ENCODE results near the gene HACD3. TPM values are rescaled to one million over a fixed set of nuclear protein-coding genes. Genes with fewer than 3 reads are reported as not detected.
A peak's percentile ranks its signal among the peaks of the same experiment; 100 is the strongest.

The HACD3 gene, protein sequence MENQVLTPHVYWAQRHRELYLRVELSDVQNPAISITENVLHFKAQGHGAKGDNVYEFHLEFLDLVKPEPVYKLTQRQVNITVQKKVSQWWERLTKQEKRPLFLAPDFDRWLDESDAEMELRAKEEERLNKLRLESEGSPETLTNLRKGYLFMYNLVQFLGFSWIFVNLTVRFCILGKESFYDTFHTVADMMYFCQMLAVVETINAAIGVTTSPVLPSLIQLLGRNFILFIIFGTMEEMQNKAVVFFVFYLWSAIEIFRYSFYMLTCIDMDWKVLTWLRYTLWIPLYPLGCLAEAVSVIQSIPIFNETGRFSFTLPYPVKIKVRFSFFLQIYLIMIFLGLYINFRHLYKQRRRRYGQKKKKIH
- polyA plus RNA-seq (2012; ENCODE audit: low read depth, missing spikeins), result 23.0 TPM

DNA sequence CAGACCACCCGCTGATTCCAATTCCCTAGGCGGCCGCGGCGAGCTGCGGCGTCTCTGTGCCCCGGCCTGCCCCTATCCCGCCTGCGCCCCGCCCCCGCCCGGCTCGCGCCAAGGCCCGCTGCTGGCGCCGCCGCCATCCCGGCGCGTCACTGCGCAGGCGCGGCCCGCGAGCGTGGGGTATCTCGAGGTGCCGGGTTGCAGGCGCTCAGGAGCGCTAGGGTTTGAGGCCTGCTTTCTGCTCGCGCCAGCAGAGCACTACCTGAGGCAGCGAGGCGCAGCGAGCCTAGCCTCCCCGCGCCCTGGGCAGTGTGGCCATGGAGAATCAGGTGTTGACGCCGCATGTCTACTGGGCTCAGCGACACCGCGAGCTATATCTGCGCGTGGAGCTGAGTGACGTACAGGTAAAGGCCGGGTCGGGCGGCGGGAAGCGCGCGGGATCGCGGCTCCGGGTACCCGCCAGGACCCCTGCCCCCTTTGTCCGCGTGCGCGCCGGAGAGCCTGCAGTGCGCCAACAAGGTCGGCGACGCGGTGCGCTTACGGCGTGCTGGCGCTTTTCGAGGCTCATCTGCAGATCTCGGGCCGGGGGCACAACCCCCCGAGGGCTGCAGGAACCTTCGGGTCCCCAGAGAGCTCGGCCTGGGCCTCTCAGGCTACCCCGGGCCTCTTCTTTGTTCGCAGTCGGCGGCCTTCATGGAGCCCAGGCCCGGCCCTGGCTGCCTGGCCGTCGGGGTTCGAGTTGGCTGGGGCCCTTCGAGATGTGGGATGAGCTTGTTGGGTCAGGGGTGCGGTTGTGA is at the start of gene HACD3:
Gene HACD3, plus strand, starts transcription at position 146 of the 794 bp plus-strand sequence. Its CDS starts 169 bp downstream, at position 315.
- FAIRE-seq, result peak; percentile 96
- TF ChIP-seq POLR2A (IDR thresholded peaks at IDR 0.05; ENCODE audit: low read depth, low read length), result peak; percentile 58; the same call in 1 of the 2 replicates
- TF ChIP-seq POLR2AphosphoS5 (IDR thresholded peaks at IDR 0.05; ENCODE audit: low read depth, low read length), result peak; percentile 66
- TF ChIP-seq PAX5 (IDR thresholded peaks at IDR 0.05; ENCODE audit: insufficient read depth, low read length, severe bottlenecking), result no peak
- TF ChIP-seq TAF1 (IDR thresholded peaks at IDR 0.05; ENCODE audit: low read depth, low read length), result peak; percentile 16; the same call in 1 of the 2 replicates
- no peak for TF ChIP-seq POU2F2 (IDR thresholded peaks at IDR 0.05; ENCODE audit: low read depth, low read length)
- no peak for TF ChIP-seq SPI1 (IDR thresholded peaks at IDR 0.05; ENCODE audit: low read depth, low read length)
- DNase-seq (ENCODE audit: insufficient read length, low spot score), result peak; percentile 95

DNA sequence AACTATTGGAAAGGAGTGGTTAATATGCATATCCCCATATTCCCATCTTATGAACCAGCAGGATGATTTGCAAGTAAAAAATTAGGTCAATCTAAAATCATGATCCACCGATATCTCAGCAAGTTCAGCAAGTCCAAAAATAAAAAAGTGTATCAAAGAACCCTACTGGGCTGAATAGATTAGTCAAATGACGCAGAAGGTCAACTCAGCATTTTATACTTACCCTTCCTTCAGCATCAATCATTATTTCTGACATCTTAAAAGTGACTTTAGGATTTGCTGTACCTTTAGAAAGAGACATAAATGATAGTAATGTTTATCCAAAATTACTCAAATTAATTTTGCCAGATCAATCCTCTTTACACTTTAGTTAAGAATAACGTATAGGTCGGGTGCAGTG is 45.4 kb upstream of the HACD3 start:
- DNase-seq (ENCODE audit: insufficient read length, low spot score), result no peak
- no peak for FAIRE-seq
- TF ChIP-seq POLR2AphosphoS5 (IDR thresholded peaks at IDR 0.05; ENCODE audit: low read depth, low read length), result no peak
- TF ChIP-seq POU2F2 (IDR thresholded peaks at IDR 0.05; ENCODE audit: low read depth, low read length), result no peak
- no peak for TF ChIP-seq PAX5 (IDR thresholded peaks at IDR 0.05; ENCODE audit: insufficient read depth, low read length, severe bottlenecking)
- TF ChIP-seq POLR2A (IDR thresholded peaks at IDR 0.05; ENCODE audit: low read depth, low read length), result no peak
- no peak for TF ChIP-seq TAF1 (IDR thresholded peaks at IDR 0.05; ENCODE audit: low read depth, low read length)

DNA sequence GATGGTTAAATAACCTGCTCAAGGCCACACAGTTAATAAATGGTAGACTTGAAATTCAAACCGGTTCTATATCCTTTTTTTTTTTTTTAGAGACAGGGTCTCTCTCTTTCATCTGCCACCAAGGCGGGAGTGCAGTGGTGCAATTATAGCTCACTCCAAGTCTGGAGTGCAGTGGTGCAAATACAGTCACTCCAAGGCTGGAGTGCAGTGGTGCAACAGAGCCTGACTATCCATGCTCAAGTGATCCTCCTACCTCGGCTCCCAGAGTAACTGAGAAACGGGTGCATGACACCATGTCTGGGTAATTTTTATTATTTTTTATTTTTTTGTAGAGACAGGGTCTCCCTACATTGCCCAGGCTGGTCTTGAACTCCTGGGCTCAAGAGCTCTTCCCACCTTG is 36.2 kb upstream of the HACD3 start:
- DNase-seq (ENCODE audit: insufficient read length, low spot score) (no peak), FAIRE-seq (no peak)
- TF ChIP-seq SPI1 (IDR thresholded peaks at IDR 0.05; ENCODE audit: low read depth, low read length), result no peak
- no peak for TF ChIP-seq POU2F2 (IDR thresholded peaks at IDR 0.05; ENCODE audit: low read depth, low read length)
- no peak for TF ChIP-seq POLR2A (IDR thresholded peaks at IDR 0.05; ENCODE audit: low read depth, low read length)
- TF ChIP-seq TAF1 (IDR thresholded peaks at IDR 0.05; ENCODE audit: low read depth, low read length), result no peak
- no peak for TF ChIP-seq PAX5 (IDR thresholded peaks at IDR 0.05; ENCODE audit: insufficient read depth, low read length, severe bottlenecking)
- TF ChIP-seq POLR2AphosphoS5 (IDR thresholded peaks at IDR 0.05; ENCODE audit: low read depth, low read length), result no peak

DNA sequence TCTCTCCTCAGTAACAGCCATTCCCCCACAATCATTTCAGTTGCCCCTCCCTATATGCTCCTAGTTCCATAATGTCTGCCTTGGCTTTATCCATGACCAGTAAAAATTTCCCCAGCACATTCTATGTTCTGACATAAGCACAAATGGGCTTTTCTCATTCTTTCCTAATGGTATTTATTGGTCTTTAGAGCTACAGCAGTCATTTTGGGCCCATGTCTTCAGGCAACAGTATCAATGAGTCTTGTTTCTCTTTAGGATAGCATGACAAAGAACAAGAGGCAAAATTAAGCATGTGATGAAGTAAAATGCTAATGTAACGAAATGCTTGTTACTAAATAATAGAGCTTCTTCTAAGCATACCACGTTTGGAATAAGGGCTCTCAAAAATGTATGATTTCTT is 20.9 kb upstream of the HACD3 start:
- FAIRE-seq, result no peak
- TF ChIP-seq POLR2AphosphoS5 (IDR thresholded peaks at IDR 0.05; ENCODE audit: low read depth, low read length), result no peak
- no peak for TF ChIP-seq TAF1 (IDR thresholded peaks at IDR 0.05; ENCODE audit: low read depth, low read length)
- TF ChIP-seq POU2F2 (IDR thresholded peaks at IDR 0.05; ENCODE audit: low read depth, low read length), result no peak
- no peak for TF ChIP-seq PAX5 (IDR thresholded peaks at IDR 0.05; ENCODE audit: insufficient read depth, low read length, severe bottlenecking)
- no peak for TF ChIP-seq SPI1 (IDR thresholded peaks at IDR 0.05; ENCODE audit: low read depth, low read length)
- TF ChIP-seq POLR2A (IDR thresholded peaks at IDR 0.05; ENCODE audit: low read depth, low read length), result no peak

DNA sequence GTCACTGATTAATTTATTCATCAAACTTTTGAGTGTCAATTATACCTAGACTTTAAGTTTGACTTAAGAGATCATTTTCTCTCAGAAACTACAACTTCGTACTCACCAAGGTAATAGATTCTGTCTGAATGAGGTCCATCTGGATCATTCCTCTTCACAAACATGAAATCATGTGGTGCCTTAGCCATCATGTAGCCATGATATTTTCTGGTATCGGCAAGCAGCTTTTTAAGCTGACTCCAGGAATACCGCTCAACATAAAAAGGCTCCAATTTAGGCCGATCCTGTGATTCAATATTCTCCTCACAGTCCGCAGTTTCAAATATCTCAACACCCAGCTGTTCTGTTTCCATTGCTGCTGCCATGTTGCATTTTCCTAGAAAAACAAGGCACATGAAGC is 18.1 kb upstream of the HACD3 start:
- TF ChIP-seq POLR2A (IDR thresholded peaks at IDR 0.05; ENCODE audit: low read depth, low read length) (no peak), POU2F2 (IDR thresholded peaks at IDR 0.05; ENCODE audit: low read depth, low read length) (no peak), PAX5 (IDR thresholded peaks at IDR 0.05; ENCODE audit: insufficient read depth, low read length, severe bottlenecking) (no peak), SPI1 (IDR thresholded peaks at IDR 0.05; ENCODE audit: low read depth, low read length) (no peak), POLR2AphosphoS5 (IDR thresholded peaks at IDR 0.05; ENCODE audit: low read depth, low read length) (no peak), TAF1 (IDR thresholded peaks at IDR 0.05; ENCODE audit: low read depth, low read length) (no peak)

More for the DNA sequence above, 20.9 kb upstream of the HACD3 start:
- DNase-seq (ENCODE audit: insufficient read length, low spot score), result no peak

DNA sequence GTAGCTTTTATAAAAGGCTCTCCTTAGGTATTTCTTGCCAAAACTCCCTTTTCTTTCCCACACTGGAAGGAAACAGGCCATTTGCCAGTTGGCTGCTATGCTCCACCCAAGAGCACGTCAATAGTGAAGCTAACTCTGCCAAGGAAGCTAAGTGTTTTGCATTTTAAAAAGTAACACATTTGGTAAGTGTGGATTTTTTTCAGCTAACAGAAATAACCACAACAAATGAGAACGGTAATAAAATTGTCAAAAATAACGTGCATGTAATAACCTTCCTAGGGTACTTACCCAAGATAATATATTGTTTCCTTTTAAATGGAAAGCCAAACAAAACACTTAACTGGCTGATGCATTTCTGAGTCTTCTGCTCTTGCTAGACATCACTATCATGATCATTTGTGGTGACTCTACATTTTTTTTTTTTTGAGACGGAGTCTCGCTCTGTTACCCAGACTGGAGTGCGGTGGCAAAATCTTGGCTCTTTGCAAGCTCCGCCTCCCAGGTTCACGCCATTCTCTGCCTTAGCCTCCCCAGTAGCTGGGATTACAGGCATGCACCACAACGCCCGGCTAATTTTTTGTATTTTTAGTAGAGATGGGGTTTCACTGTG is 17.4 kb upstream of the HACD3 start:
- FAIRE-seq (no peak), DNase-seq (ENCODE audit: insufficient read length, low spot score) (no peak)
- TF ChIP-seq POLR2A (IDR thresholded peaks at IDR 0.05; ENCODE audit: low read depth, low read length), result no peak
- no peak for TF ChIP-seq PAX5 (IDR thresholded peaks at IDR 0.05; ENCODE audit: insufficient read depth, low read length, severe bottlenecking)
- TF ChIP-seq POU2F2 (IDR thresholded peaks at IDR 0.05; ENCODE audit: low read depth, low read length), result no peak

More for the DNA sequence above, 18.1 kb upstream of the HACD3 start:
- FAIRE-seq, result no peak
- DNase-seq (ENCODE audit: insufficient read length, low spot score), result no peak

DNA sequence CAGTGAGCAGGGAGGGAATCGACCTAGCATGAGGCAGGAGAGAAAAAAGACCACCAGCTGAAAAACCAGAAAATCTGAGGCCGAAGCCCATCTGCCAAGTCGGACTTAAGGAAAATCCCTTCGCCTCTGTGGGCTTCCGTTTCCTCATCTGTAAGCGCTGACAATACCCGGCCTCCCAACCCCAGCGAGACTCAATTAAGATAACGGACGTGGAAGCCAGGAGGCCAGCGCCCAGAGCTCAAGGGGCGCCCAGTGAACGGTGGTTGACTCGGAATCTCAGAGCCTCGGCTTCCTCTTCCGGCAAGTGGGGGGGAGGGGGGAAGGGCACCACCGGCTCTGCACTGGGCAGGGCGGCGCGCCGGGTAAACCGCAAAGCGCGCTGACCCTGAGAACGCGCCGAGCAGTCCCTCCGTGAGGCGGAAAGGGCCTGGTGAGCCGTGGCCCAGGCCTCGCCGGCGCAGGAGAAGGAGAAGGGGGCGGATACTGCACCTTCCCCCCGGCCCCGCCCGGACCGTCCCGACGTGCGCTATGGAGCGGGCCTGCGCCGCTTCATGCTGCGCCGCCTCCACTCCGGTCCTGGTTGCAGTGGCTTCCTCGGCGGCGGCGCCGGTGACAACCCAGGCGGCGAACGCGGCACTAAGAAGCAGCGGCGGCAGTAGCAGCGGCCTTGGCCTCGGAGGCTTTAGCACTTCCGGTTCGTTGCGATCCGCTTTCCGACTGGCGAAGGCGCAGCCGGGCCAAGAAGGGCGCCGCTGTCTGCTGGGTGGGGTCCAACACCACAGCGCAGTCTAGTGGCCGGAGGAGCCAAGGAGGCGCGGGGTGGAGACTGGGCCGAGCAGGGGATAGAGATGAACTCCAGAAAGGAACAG is 13.0 kb upstream of the HACD3 start, which contains the start of gene DPP8:
Gene DPP8, minus strand, starts transcription at position 693 of the 869 bp plus-strand sequence. CDS start 5,136 bp downstream, outside the sequence.
- DNase-seq (ENCODE audit: insufficient read length, low spot score) (peak; percentile 88), FAIRE-seq (peak; percentile 98)
- TF ChIP-seq POLR2AphosphoS5 (IDR thresholded peaks at IDR 0.05; ENCODE audit: low read depth, low read length) (peak; percentile 87), PAX5 (IDR thresholded peaks at IDR 0.05; ENCODE audit: insufficient read depth, low read length, severe bottlenecking) (peak; percentile 7), SPI1 (IDR thresholded peaks at IDR 0.05; ENCODE audit: low read depth, low read length) (peak; percentile 48; the same call in 1 of the 2 replicates), TAF1 (IDR thresholded peaks at IDR 0.05; ENCODE audit: low read depth, low read length) (peak; percentile 90), POU2F2 (IDR thresholded peaks at IDR 0.05; ENCODE audit: low read depth, low read length) (peak; percentile 42; the same call in 1 of the 2 replicates), POLR2A (IDR thresholded peaks at IDR 0.05; ENCODE audit: low read depth, low read length) (peak; percentile 82)

DNA sequence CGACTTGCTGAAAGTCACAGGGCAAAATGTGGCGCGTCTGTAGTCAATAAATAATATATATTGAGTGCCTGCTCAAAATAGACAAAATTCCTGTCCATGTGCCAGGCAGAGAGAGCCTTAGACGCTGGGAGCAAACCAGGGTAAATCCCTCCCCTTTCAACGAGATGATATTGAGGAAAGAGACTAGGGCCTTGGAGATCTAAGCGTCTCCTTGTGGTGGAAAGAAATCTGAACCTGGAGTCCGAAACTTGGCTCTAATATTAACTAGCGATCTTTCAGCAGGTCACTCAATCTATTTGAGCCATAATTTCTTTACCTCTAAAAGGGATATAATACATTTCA is 12.4 kb upstream of the HACD3 start:
- TF ChIP-seq POU2F2 (IDR thresholded peaks at IDR 0.05; ENCODE audit: low read depth, low read length) (no peak), POLR2AphosphoS5 (IDR thresholded peaks at IDR 0.05; ENCODE audit: low read depth, low read length) (no peak), POLR2A (IDR thresholded peaks at IDR 0.05; ENCODE audit: low read depth, low read length) (no peak), SPI1 (IDR thresholded peaks at IDR 0.05; ENCODE audit: low read depth, low read length) (no peak), TAF1 (IDR thresholded peaks at IDR 0.05; ENCODE audit: low read depth, low read length) (no peak), PAX5 (IDR thresholded peaks at IDR 0.05; ENCODE audit: insufficient read depth, low read length, severe bottlenecking) (no peak)
- FAIRE-seq (no peak), DNase-seq (ENCODE audit: insufficient read length, low spot score) (no peak)
